HTERT RPE-1 (cell line): Measurements from ENCODE around the gene STK32C.
"Not testable (repeated sequence)": the region's sequence is repeated elsewhere in the genome, so short reads cannot be mapped to it uniquely, and the experiment has no call there.

ENCODE experiments used
- in situ Hi-C: fragments of 300-500 bp; cut with MboI; formaldehyde crosslinking; loops from 4 replicates; pipeline ENCODE4 v1.14.3; 2020; ENCODE audit warnings: low sequenced_read_pairs

STK32C gene

DNA sequence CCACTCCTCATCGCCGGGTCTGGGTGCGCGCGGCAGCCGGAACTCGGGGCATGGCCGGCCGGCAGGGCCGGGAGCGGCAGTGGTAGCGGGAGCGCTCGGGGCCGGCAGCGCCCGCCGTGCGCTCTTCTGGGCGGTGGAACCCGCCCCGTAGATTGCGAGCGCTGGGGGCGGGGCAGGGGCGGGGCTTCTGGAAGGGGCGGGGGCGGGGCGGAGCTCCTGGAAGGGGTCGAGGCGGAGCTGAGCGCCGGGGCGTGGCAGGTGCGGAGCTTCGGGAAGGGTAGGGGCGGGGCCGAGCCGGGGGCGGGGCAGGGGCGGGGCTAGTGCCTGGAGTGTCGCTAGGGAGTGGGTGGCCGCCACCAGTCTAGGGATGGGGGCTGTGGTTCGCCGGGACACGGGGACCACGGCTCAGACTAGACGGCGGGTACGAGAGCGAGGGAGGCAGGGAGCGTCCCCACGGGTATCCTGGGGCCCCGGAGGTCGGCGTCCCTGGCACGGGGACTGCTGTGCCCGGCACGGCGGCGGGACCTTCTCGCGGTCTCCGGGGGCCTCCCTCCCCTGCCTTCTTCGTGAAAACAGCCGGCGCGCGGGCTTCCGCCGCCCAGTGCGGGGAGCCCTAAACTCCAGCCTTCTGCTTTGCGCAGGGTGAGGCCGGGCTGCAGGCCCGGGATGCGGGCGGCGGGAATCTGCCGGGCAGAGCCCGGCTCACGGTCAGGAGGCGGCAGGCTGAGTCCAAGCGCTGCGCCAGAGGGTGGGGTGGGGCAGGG lies at the start of gene STK32C:
STK32C (minus strand) TSS at position 128 of the 764 bp plus-strand sequence; CDS start at position 11, 117 bp downstream.
- in situ Hi-C loops = no loop called here

GRCh38 chr10:132356621-132357195 lies 49.0 kb upstream of the STK32C start:
- in situ Hi-C loops = no loop called here

DNA sequence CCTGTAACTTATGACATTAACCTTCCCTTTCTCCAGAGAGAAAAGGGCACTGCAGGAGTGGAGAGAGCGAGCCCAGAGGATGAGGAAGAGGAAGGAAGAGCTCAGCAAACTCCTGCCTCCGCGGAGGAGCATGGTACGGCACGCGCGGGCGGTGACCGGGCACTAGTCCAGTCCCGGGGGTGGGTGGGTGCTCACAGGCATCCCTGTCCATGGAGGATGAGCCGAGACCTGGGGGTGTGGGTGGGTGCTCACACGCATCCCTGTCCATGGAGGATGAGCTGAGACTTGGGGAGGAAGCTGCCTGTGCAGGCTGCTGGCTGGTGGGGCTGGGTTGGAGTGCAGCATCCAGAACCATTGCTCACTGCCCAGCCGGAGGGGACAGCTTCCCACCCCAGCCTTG lies 48.0 kb upstream of the STK32C start:
- in situ Hi-C loops = no loop called here

DNA sequence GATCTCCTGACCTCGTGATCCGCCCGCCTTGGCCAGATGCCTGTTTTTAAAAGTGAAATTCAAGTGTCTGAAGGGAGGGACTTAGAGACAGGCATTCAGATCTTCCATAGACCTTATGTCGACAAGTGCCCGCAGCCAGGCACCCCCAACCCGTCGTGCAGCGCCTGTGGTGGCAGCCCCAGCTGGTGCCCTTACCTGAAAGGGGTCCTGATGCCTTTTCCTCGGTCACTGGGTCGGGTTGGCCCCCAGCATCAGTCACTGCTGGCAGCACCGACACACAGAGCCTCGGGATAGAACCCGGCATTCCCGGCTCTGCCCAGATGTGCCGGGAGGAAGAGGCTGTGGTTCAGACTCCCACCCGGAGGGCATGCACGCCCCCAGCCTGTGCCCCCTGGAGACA lies 47.5 kb upstream of the STK32C start:
- in situ Hi-C loops = no loop called here

- in situ Hi-C loops = no loop called here
Observed at GRCh38 chr10:132354356-132355094, 46.8 kb upstream of the STK32C start.

GRCh38 chr10:132353456-132354355 lies 46.0 kb upstream of the STK32C start:
- in situ Hi-C loops = no loop called here

DNA sequence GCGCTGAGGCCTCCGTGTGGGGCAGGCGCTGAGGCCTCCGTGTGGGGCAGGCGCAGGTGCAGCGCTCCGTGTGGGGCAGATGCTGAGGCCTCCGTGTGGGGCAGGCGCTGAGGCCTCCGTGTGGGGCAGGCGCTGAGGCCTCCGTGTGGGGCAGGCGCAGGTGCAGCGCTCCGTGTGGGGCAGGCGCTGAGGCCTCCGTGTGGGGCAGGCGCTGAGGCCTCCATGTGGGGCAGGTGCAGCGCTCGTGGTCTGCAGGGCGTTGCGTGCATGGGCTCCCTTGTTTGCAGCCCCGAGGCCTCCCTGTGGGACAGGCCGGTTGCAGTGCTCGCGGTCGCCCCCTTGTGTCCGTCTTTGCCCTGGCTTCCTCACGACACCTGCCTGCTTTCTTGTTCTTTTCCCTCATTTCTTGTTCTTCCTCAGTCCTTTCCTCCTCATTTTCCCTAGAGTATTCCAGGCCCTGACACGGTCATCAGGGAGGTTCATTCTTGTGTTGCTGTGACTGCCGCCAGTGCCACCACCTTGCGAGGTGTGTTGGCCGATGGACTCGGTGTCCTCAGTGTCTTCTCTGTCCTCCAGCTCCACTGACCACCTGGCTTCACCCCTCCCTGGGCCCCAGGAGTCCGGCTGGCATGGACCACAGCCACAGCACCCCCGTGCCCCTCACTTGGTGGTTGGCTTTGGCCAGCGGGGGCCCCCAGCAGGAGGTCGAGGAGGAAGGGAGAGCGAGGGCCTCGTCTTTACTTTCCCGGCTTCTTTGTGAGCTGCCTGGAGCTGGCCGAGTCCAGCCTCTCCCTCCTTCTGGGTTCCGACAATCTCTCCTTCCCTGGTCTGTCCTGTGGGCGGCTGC lies 44.9 kb upstream of the STK32C start:
- in situ Hi-C loops = not testable (repeated sequence)

- in situ Hi-C loops = no loop called here
Observed at GRCh38 chr10:132351611-132352010, 43.9 kb upstream of the STK32C start.

DNA sequence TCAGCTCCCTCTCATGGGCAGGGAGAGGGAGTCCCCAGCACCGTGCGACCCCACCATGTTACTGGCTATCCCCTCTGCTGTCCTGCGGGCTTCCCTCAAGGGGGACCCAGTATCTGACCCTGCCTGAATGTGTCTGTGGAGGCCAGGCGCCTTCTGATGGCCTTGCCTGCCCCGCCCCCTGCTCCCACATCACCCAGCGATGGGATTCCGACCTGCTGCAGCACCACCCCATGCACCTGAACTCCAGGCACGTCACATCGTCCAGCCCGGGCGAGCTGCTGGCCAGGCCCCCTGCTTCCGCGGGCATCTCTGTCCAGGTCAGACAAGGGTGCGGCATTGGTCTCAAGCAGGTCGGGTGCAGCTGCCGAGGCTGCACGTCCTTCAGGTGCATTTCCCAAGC lies 43.2 kb upstream of the STK32C start:
- in situ Hi-C loops = no loop called here

- in situ Hi-C loops = no loop called here
Observed at GRCh38 chr10:132350391-132350790, 42.6 kb upstream of the STK32C start.

GRCh38 chr10:132349766-132350165 lies 42.0 kb upstream of the STK32C start:
- in situ Hi-C loops = no loop called here

DNA sequence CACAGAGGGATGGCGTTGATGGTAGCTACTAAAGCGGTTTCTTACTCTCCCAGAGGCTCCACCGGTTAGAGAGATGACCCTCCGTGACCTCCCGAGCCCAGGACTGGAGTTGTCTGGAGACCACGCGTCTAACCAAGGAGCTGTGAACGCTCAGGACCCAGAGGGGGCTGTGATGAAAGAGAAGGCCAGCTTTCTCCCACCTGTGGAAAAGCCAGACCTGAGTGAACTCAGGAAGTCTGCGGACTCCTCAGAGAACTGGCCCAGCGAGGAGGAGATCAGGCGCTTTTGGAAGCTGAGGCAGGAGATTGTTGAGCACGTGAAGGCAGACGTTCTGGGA lies 40.1 kb upstream of the STK32C start:
- in situ Hi-C loops = no loop called here

DNA sequence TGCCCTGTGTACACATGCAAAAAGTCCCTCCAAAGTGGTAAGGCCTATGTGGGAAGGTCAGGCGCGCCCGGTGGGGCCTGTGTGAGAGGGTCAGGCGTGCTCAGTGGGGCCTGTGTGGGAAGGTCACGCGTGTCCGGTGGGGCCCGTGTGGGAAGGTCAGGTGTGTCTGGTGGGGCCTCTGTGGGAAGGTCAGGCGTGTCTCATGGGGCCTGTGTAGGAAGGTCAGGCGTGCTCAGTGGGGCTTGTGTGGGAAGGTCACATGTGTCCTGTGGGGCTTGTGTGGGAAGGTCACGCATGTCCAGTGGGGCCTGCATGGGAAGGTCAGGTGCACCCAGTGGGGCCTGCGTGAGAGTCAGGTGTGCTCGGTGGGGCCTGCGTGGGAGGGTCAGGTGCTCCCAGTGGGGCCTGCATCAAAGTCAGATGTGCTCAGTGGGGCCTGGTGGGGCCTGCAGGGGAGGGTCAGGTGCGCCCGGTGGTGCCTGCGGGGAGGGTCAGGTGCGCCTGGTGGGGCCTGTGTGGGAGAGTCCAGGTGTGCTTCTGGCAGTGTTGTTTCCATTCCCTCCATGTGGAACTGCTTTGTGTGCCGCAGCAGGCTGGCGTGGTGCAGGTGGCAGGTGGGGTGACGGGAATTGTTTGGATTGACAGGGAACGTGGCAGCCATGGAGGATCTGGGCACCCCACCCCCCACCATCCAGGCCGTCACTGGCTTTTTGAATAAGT lies 39.6 kb upstream of the STK32C start:
- in situ Hi-C loops = no loop called here

GRCh38 chr10:132346806-132347205 lies 39.1 kb upstream of the STK32C start:
- in situ Hi-C loops = no loop called here

DNA sequence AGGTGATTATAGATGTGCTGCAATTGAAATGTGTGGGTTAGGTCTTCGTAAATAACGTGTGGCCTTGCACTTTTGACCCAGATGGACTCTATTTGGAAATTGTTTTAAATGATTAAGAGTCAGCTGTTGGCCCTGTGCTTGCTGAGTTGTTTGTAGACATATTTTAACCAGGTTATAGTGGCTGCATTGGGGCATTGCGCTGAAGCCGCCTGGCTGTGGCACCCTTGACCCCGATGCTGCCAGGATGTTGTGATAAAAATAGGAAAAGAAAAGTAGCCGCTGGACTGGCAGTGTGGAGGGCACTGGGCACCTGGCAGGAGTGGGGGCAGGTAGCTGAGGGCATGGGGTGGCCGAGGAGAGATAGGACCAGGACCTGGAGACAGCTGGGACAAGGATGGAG lies 37.6 kb upstream of the STK32C start:
- in situ Hi-C loops = no loop called here

DNA sequence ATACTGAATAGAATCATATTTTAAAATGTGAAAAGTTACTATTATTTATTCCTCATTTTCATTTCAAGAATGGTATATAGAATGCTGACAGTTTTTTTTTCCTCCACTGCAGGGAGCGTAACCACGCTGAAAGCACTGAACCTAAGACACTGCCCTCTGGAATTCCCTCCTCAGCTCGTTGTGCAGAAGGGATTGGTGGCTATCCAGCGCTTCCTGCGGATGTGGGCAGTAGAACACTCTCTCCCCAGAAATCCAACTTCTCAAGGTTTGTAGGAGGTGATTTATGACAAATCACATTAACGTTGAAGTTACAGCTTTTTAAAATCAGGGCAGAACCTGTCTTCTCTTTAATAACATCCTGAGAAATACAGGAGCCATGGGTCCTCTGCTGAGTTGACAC lies 36.6 kb upstream of the STK32C start:
- in situ Hi-C loops = no loop called here

DNA sequence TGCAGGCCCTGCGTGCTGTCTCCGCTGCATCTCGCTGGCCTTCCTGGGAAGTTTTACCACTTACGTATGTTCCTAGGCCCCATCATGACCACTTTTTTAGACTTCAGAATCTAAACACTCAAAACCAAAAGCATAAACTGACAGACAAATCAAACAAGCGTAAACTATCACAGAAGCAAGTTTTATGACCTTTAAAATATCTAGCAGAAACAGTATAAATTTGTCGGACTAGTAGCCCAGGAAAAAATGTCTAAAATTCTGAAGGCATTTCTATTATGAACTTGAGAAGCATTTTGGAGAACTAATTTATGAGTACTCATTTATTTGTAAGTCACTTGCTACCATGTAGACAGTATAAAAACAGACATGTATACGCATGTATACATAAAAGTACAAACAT lies 34.8 kb upstream of the STK32C start:
- in situ Hi-C loops = no loop called here

GRCh38 chr10:132341781-132342180 lies 34.0 kb upstream of the STK32C start:
- in situ Hi-C loops = no loop called here

- in situ Hi-C loops = no loop called here
Observed at GRCh38 chr10:132341017-132341416, 33.3 kb upstream of the STK32C start.

- in situ Hi-C loops = no loop called here
Observed at GRCh38 chr10:132339276-132339675, 31.5 kb upstream of the STK32C start.
